ENCODE results near the gene APOL3.
"Not testable (repeated sequence)": the region's sequence is repeated elsewhere in the genome, so short reads cannot be mapped to it uniquely, and the experiment has no call there.

APOL3 gene

DNA sequence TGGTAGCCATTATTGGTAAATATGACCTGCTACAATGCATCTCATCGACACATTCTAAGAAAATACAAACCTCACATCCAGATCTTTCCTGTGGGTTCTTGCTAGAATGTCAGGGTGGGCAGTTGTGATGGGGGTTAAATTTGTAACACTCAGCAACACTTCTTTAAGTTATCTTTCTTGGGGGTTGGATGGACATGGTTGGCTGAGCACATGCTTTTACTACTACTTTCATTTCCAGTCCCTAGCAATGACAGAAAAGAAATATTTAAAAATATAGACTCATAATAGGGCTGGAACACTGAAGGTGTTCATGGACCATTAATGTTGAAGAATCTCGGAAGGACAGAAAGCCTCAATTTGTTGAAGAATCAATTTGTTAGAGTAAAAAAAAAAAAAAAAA is 57.6 kb downstream of the APOL3 start:
- DNase-seq (ENCODE audit: low read depth in 2 of 2, low spot score in 1 of 2) = no peak

DNA sequence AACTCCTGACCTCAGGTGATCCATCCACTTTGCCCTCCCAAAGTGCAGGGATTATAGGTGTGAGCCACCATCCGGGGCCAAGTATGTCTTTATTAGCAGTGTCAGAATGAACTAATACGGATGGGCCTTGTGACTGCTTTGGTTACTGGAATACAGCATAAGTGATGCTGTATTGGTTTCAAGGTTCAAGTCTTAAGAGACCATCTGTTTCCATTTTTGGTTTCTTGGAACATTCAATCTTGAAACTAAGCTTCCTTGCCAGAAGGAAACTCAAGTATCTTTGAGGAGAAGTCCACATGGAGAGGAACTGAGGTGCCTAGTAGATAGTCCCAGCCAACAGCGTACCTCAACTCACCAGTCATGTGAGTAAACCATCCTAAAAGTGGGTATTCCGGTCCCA is 58.8 kb downstream of the APOL3 start:
- no peak for DNase-seq (ENCODE audit: low read depth in 2 of 2, low spot score in 1 of 2)

GRCh38 chr22:36100908-36101307 is 59.6 kb downstream of the APOL3 start:
- not testable (repeated sequence) for DNase-seq (ENCODE audit: low read depth in 2 of 2, low spot score in 1 of 2)

- no peak for DNase-seq (ENCODE audit: low read depth in 2 of 2, low spot score in 1 of 2)
Observed at GRCh38 chr22:36100134-36100824, 60.3 kb downstream of the APOL3 start.

GRCh38 chr22:36099561-36099960 is 61.0 kb downstream of the APOL3 start:
- DNase-seq (ENCODE audit: low read depth in 2 of 2, low spot score in 1 of 2) = not testable (repeated sequence)

GRCh38 chr22:36097880-36098279 is 62.7 kb downstream of the APOL3 start:
- DNase-seq (ENCODE audit: low read depth in 2 of 2, low spot score in 1 of 2) = no peak

- DNase-seq (ENCODE audit: low read depth in 2 of 2, low spot score in 1 of 2) = not testable (repeated sequence)
Observed at GRCh38 chr22:36090772-36091171, 69.8 kb downstream of the APOL3 start.

Data from stimulated activated CD8-positive, alpha-beta memory T cell treated with anti-CD3 and anti-CD28 coated beads, Interleukin-4, amount 100 ng/mL, for 4 hours (primary cell).